ENCODE measurements around the gene MYRFL. TPM values are rescaled to one million over a fixed set of nuclear protein-coding genes. Genes with fewer than 3 reads are reported as not detected.

The MYRFL gene
- total RNA-seq, 1 experiment from 2014 or later, result 0.16 TPM

DNA sequence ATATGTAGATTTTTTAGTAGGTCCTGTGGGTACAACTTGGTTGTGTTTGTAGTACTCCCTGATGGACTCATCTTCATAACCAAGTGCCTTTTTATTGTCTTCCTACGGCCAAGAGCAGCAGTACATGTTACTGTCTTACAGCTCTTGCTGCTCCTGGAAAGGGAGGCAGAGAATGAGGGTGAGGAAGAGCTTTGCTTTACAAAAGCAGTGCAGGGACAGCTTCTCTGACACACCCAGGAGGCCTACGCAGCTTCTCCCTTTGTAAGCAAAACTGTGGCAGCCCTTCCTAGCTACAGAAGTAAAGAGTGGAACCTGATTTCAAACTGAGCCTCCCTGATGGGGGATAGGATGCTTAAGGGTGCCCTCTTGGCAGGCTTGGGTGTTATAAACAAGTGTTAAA lies 18.6 kb downstream of the MYRFL start:
- H3K4me3 Mint-ChIP-seq (ENCODE audit: unreplicated experiment), result no peak overlapping the region
- POLR2A ChIA-PET, result no interaction called here

DNA sequence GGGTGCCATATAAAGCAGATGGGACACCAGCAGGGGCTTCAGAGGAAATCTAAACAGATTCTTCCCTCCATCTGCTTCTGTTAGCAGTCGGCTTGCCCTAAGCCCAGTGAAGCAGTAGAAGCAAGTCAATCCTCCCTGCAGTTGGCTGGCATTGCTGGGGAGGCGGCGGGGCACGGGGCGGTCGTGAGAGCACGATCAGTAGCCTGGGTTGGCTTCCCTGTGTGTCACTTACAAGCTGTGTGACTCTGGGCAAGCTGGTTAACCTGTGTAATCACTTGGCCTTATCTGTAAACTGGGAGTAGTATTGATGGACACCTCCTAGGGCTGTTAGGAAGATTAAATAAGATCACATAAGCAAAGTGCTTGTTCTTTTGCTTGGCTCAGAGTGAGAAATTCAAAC lies 19.4 kb downstream of the MYRFL start:
- no peaks in the 10 kb centered on the region for H3K9me3 ChIP-seq
- no peaks in the 10 kb centered on the region for H3K36me3 ChIP-seq (ENCODE audit: control insufficient read depth, insufficient read depth, low read length)
- no peak overlapping the region for H3K4me3 ChIP-seq (ENCODE audit: low read depth, low read length)
- intact Hi-C loops (cut with micrococcal nuclease; ENCODE audit: unreplicated experiment), result no loop called here
- Mint-ChIP-seq H3K36me3 (ENCODE audit: insufficient read depth, unreplicated experiment) (no peaks in the 10 kb centered on the region), H3K27me3 (ENCODE audit: insufficient read depth, unreplicated experiment) (no peaks in the 10 kb centered on the region), H3K4me1 (ENCODE audit: low read depth, unreplicated experiment) (no peaks in the 10 kb centered on the region), H3K4me3 (ENCODE audit: unreplicated experiment) (no peak overlapping the region), H3K27ac (ENCODE audit: unreplicated experiment) (no peak overlapping the region), H3K9me3 (ENCODE audit: unreplicated experiment) (no peaks in the 10 kb centered on the region)
- no peaks in the 10 kb centered on the region for H3K27me3 ChIP-seq (replicated peaks; ENCODE audit: control insufficient read depth, insufficient read depth, low read length)
- CTCF ChIA-PET, result no interaction called here
- no peaks in the 10 kb centered on the region for H3K4me1 ChIP-seq
- no TSS peak for BruUV-seq (replicated peaks)
- no peak for TF ChIP-seq CTCF (IDR thresholded peaks at IDR 0.05; ENCODE audit: insufficient read depth in 1 of 2, low read depth in 1 of 2, low read length in 1 of 2, severe bottlenecking in 1 of 2, unreplicated experiment in 1 of 2)
- POLR2A ChIA-PET, result no interaction called here
- no peak for DNase-seq

More for the DNA sequence above, 18.6 kb downstream of the MYRFL start:
- Histone ChIP-seq H3K27me3 (replicated peaks; ENCODE audit: control insufficient read depth, insufficient read depth, low read length) (no peaks in the 10 kb centered on the region), H3K9me3 (no peaks in the 10 kb centered on the region), H3K4me1 (no peaks in the 10 kb centered on the region), H3K36me3 (ENCODE audit: control insufficient read depth, insufficient read depth, low read length) (no peaks in the 10 kb centered on the region), H3K4me3 (ENCODE audit: low read depth, low read length) (no peak overlapping the region)
- H3K36me3 Mint-ChIP-seq (ENCODE audit: insufficient read depth, unreplicated experiment), result no peaks in the 10 kb centered on the region
- no peak for DNase-seq
- no peaks in the 10 kb centered on the region for H3K27me3 Mint-ChIP-seq (ENCODE audit: insufficient read depth, unreplicated experiment)
- BruUV-seq (replicated peaks), result no TSS peak
- H3K4me1 Mint-ChIP-seq (ENCODE audit: low read depth, unreplicated experiment), result no peaks in the 10 kb centered on the region
- CTCF ChIA-PET, result no interaction called here
- H3K9me3 Mint-ChIP-seq (ENCODE audit: unreplicated experiment), result no peaks in the 10 kb centered on the region
- intact Hi-C loops (cut with micrococcal nuclease; ENCODE audit: unreplicated experiment), result no loop called here
- no peak for TF ChIP-seq CTCF (IDR thresholded peaks at IDR 0.05; ENCODE audit: insufficient read depth in 1 of 2, low read depth in 1 of 2, low read length in 1 of 2, severe bottlenecking in 1 of 2, unreplicated experiment in 1 of 2)
- no peak overlapping the region for H3K27ac Mint-ChIP-seq (ENCODE audit: unreplicated experiment)

DNA sequence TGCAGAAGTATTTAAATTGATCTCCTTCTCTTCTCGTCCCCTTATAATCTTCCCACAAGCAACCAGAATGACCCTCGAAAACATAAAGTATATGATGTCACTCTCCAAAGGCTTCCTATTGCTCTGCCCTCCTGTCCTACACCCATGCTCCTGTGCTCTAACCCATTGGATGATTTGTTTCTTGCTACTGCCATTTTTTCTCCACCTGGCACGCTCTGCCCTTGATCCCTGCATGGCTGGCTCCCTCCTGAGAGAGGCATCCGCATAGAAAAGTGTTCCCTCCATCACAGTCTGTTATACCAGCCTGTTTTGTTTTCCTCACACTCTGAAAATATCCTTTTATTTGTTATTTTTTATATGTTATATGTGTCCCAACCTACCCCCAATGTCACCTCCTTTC lies 19.8 kb downstream of the MYRFL start:
- intact Hi-C loops (cut with micrococcal nuclease; ENCODE audit: unreplicated experiment), result no loop called here
- BruUV-seq (replicated peaks), result no TSS peak
- ChIA-PET CTCF (no interaction called here), POLR2A (no interaction called here)
- no peak overlapping the region for H3K4me3 ChIP-seq (ENCODE audit: low read depth, low read length)
- DNase-seq, result no peak
- no peaks in the 10 kb centered on the region for H3K36me3 ChIP-seq (ENCODE audit: control insufficient read depth, insufficient read depth, low read length)
- no peaks in the 10 kb centered on the region for H3K4me1 Mint-ChIP-seq (ENCODE audit: low read depth, unreplicated experiment)
- H3K4me1 ChIP-seq, result no peaks in the 10 kb centered on the region
- no peaks in the 10 kb centered on the region for H3K36me3 Mint-ChIP-seq (ENCODE audit: insufficient read depth, unreplicated experiment)
- no peaks in the 10 kb centered on the region for H3K9me3 ChIP-seq
- no peak overlapping the region for H3K4me3 Mint-ChIP-seq (ENCODE audit: unreplicated experiment)
- H3K9me3 Mint-ChIP-seq (ENCODE audit: unreplicated experiment), result no peaks in the 10 kb centered on the region
- no peak overlapping the region for H3K27ac Mint-ChIP-seq (ENCODE audit: unreplicated experiment)
- no peaks in the 10 kb centered on the region for H3K27me3 ChIP-seq (replicated peaks; ENCODE audit: control insufficient read depth, insufficient read depth, low read length)
- H3K27me3 Mint-ChIP-seq (ENCODE audit: insufficient read depth, unreplicated experiment), result no peaks in the 10 kb centered on the region
- no peak for TF ChIP-seq CTCF (IDR thresholded peaks at IDR 0.05; ENCODE audit: insufficient read depth in 1 of 2, low read depth in 1 of 2, low read length in 1 of 2, severe bottlenecking in 1 of 2, unreplicated experiment in 1 of 2)

Measured in Caco-2 (cell line).